ENCODE data around the gene CDK14.

GRCh38 chr7:90671571-90671970, 75.5 kb downstream of the CDK14 start:
- TF ChIP-seq POLR2A (IDR thresholded peaks at IDR 0.05) (no peak), CTCF (IDR thresholded peaks at IDR 0.05) (no peak), EP300 (IDR thresholded peaks at IDR 0.05) (no peak)

Data from upper lobe of left lung (tissue), 4 donors.